B cell (primary cell): ENCODE results near the gene CXCL16. TPM values are rescaled to one million over a fixed set of nuclear protein-coding genes. Genes with fewer than 3 reads are reported as not detected.
"Not testable (repeated sequence)": the region's sequence is repeated elsewhere in the genome, so short reads cannot be mapped to it uniquely, and the experiment has no call there.

Source experiments
- ATAC-seq: fragments of 200-7000 bp; cut with Tn5 transposase; one replicate; pipeline ENCODE4 v1.10.0; 2021; ENCODE audit warnings: low read depth, mild to moderate bottlenecking, moderate number of reproducible peaks, moderate library complexity
- CTCF ChIA-PET: fragments of 350-600 bp; sonication (Branson Sonifier 250); formaldehyde crosslinking; loops from one replicate; lab custom pipeline; 2021; ENCODE audit warnings: antibody characterized with exemption, inconsistent platforms; lab: Charles Lee
- POLR2A ChIA-PET: fragments of 350-600 bp; sonication (Branson Sonifier 250); formaldehyde crosslinking; loops from one replicate; lab custom pipeline; 2021; ENCODE audit warnings: antibody characterized with exemption; lab: Charles Lee
- DNase-seq: peaks from one replicate; pipeline ENCODE4 v3.0.0; 2013
- H2AFZ ChIP-seq: 2 replicates; pipeline ENCODE4 v1.6.1; 2012; ENCODE audit warnings: mild to moderate bottlenecking, low read depth, low read length; ENCODE audit not compliant: insufficient read depth, poor library complexity, severe bottlenecking
- H3K27ac ChIP-seq, 2 donors: 1 replicate in 1 of 2; 2 replicates in 1 of 2; pipeline ENCODE4 v1.5.1; 2012 to 2013; ENCODE audit warnings: low read length in 2 of 2, mild to moderate bottlenecking in 2 of 2, moderate library complexity in 1 of 2
- H3K27me3 ChIP-seq, 4 experiments: fragments of 200-600 bp in 1 of 4; sonication (generic) in 1 of 4; replicated peaks in 1 of 4; 1 replicate in 2 of 4; 2 replicates in 2 of 4; pipeline versions ENCODE4 v1.6.1 to v1.7.0; 2013 to 2016; ENCODE audit warnings: low read length in 3 of 4, mild to moderate bottlenecking in 2 of 4, mixed read lengths in 1 of 4, moderate library complexity in 1 of 4; ENCODE audit not compliant: insufficient read depth in 4 of 4, control insufficient read depth in 3 of 4; ENCODE audit errors: control extremely low read depth in 1 of 4
- H3K36me3 ChIP-seq, 2 experiments: replicated peaks in 1 of 2; 1 replicate in 1 of 2; 2 replicates in 1 of 2; pipeline versions ENCODE4 v1.6.1 to v1.7.1; 2013; ENCODE audit warnings: low read length in 1 of 2; ENCODE audit not compliant: insufficient read depth in 2 of 2, control insufficient read depth in 1 of 2; ENCODE audit errors: control extremely low read depth in 1 of 2, extremely low read depth in 1 of 2
- H3K4me1 ChIP-seq, 2 donors: fragments of 200-600 bp in 1 of 2; sonication (generic) in 1 of 2; 1 replicate in 1 of 2; 2 replicates in 1 of 2; pipeline versions ENCODE4 v1.5.1 to v1.6.1; 2013 to 2017; ENCODE audit warnings: low read length in 2 of 2; ENCODE audit not compliant: control insufficient read depth in 2 of 2, insufficient read depth in 2 of 2
- H3K4me2 ChIP-seq: replicated peaks from 2 replicates; pipeline ENCODE3; 2012; ENCODE audit warnings: mild to moderate bottlenecking, low read depth, low read length; ENCODE audit not compliant: poor library complexity, severe bottlenecking
- H3K4me3 ChIP-seq, 5 experiments: fragments of 200-600 bp in 1 of 5; sonication (generic) in 1 of 5; 1 replicate in 3 of 5; 2 replicates in 2 of 5; pipeline versions ENCODE4 v1.5.1 to v1.7.0; 2011 to 2016; ENCODE audit warnings: low read length in 4 of 5, mild to moderate bottlenecking in 4 of 5, low read depth in 2 of 5, control low read depth in 1 of 5, moderate library complexity in 1 of 5; ENCODE audit not compliant: insufficient read depth in 1 of 5; ENCODE audit errors: control extremely low read depth in 1 of 5, extremely low read depth in 1 of 5
- H3K79me2 ChIP-seq: fragments of 200-600 bp; sonication (generic); one replicate; pipeline ENCODE4 v1.6.0; 2016; ENCODE audit warnings: low read length; ENCODE audit not compliant: control insufficient read depth, insufficient read depth
- H3K9ac ChIP-seq: fragments of 200-600 bp; sonication (generic); 2 replicates; pipeline ENCODE4 v1.6.1; 2017; ENCODE audit warnings: mild to moderate bottlenecking, low read length, moderate library complexity
- H3K9me3 ChIP-seq, 3 donors: one replicate each; pipeline versions ENCODE4 v1.6.1 to v1.7.1; 2013; ENCODE audit warnings: low read length in 2 of 3; ENCODE audit not compliant: control insufficient read depth in 2 of 3, insufficient read depth in 1 of 3; ENCODE audit errors: control extremely low read depth in 1 of 3
- H4K20me1 ChIP-seq: 2 replicates; pipeline ENCODE4 v1.6.0; 2012; ENCODE audit warnings: mild to moderate bottlenecking, low read length; ENCODE audit not compliant: insufficient read depth, control insufficient read depth, poor library complexity, severe bottlenecking
- H3K27ac Mint-ChIP-seq: one replicate; pipeline ENCODE4 v1.8.0; 2021; ENCODE audit warnings: mixed read lengths
- H3K27me3 Mint-ChIP-seq: one replicate; pipeline ENCODE4 v1.8.0; 2021; ENCODE audit warnings: mixed read lengths
- H3K4me1 Mint-ChIP-seq: one replicate; pipeline ENCODE4 v1.8.0; 2021; ENCODE audit warnings: mixed read lengths
- H3K4me3 Mint-ChIP-seq: one replicate; pipeline ENCODE4 v1.8.0; 2021; ENCODE audit warnings: mixed read lengths
- H3K9me3 Mint-ChIP-seq: one replicate; pipeline ENCODE4 v1.8.0; 2022; ENCODE audit warnings: mixed read lengths; ENCODE audit not compliant: insufficient read depth
- EZH2 ChIP-seq: IDR thresholded peaks from 2 replicates; pipeline ENCODE4 v1.6.1; 2012; ENCODE audit warnings: borderline replicate concordance, low read depth, mild to moderate bottlenecking, moderate library complexity, low read length; ENCODE audit not compliant: insufficient read depth, poor library complexity, severe bottlenecking
- WGBS: methylation state at CpG from one replicate; pipeline ENCODE4 v1.1.5; 2013; ENCODE audit warnings: missing lambda C conversion rate; ENCODE audit not compliant: insufficient coverage; 5-methylcytosine and 5-hydroxymethylcytosine counted together
- intact Hi-C: fragments of 100-400 bp; cut with micrococcal nuclease; formaldehyde crosslinking; loops from one replicate; pipeline ENCODE4 v1.10.0; 2022
- polyA plus RNA-seq: library from polyadenylated mRNA; depleted of rRNA; stranded (reverse); fragments of >200 nt; gene quantifications from 2 replicates; pipeline ENCODE4 v1.2.3, GENCODE V29; 2012
- total RNA-seq, 2 donors: library from RNA; stranded (reverse); fragments of 120-200 nt in 1 of 2; gene quantifications; 1 replicate in 1 of 2; 2 replicates in 1 of 2; pipeline versions ENCODE4 v1.2.3 to v1.2.4, GENCODE V29; 2013 to 2022
- TF ChIP-seq, protein P1 (sequence below): fragments of 200-600 bp; IDR thresholded peaks from one replicate; pipeline ENCODE4 v1.8.0; 2022; ENCODE audit warnings: antibody characterized with exemption, mild to moderate bottlenecking

CXCL16 gene
- total and polyA plus RNA-seq, 2 donors (not counting 1 experiment from before 2014, with no cell fraction given) = 10.9 to 22.0 TPM

DNA sequence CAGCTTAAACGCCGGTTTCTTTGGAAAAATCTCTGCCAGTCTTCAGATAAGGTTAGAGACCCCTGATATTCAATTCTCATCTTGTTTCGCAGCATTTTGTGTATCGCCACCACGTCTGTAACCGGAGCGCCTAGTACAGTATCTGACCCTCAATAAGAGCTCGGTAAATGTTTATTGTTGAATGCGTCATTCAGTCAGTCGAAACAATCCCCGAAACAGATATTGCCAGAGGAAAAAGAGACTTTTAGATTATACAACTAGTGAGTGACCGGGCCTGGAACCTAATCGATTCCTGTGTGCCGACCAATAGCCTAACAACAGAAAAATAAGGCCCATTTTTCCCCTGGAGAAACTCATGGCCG is 36.4 kb downstream of the CXCL16 start:
- peaks cover 8 to 17% of the 10 kb centered on the region in 2 donors for H3K4me1 ChIP-seq
- DNase-seq (no peak), ATAC-seq (no peak)
- Mint-ChIP-seq H3K27me3 (no peaks in the 10 kb centered on the region), H3K9me3 (no peaks in the 10 kb centered on the region), H3K4me3 (peak overlapping the region; percentile 93), H3K4me1 (peaks cover 35% of the 10 kb centered on the region), H3K27ac (peak overlapping the region; percentile 96)
- peaks cover 42% of the 10 kb centered on the region for H3K79me2 ChIP-seq
- H3K9ac ChIP-seq = peak overlapping the region; percentile 89
- no peaks in the 10 kb centered on the region for H4K20me1 ChIP-seq
- no peaks in the 10 kb centered on the region for H3K36me3 ChIP-seq
- peak overlapping the region; percentile 97 for H3K4me2 ChIP-seq
- peak overlapping the region; percentile 68 to 96 (median 90) for H3K4me3 ChIP-seq
- TF ChIP-seq, protein P1, sequence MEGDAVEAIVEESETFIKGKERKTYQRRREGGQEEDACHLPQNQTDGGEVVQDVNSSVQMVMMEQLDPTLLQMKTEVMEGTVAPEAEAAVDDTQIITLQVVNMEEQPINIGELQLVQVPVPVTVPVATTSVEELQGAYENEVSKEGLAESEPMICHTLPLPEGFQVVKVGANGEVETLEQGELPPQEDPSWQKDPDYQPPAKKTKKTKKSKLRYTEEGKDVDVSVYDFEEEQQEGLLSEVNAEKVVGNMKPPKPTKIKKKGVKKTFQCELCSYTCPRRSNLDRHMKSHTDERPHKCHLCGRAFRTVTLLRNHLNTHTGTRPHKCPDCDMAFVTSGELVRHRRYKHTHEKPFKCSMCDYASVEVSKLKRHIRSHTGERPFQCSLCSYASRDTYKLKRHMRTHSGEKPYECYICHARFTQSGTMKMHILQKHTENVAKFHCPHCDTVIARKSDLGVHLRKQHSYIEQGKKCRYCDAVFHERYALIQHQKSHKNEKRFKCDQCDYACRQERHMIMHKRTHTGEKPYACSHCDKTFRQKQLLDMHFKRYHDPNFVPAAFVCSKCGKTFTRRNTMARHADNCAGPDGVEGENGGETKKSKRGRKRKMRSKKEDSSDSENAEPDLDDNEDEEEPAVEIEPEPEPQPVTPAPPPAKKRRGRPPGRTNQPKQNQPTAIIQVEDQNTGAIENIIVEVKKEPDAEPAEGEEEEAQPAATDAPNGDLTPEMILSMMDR = no peak
- TF ChIP-seq EZH2 = no peak
- H3K27ac ChIP-seq = peak overlapping the region in 1 of 2 donors; percentile 89
- ChIA-PET CTCF (interaction anchor here (0.9 to 1.3 kb wide), 4 partner anchors 10 to 184 kb away, joined by 3 to 5 read pairs (median 4); no protein-coding TSS in a partner anchor), POLR2A (no interaction called here)
- peak overlapping the region; percentile 96 for H2AFZ ChIP-seq
- no peaks in the 10 kb centered on the region for H3K27me3 ChIP-seq
- intact Hi-C loops = loop anchor here (10.0 kb wide), 1 partner anchor 139 kb away; the partner anchor contains the start of gene GGT6
- 14% methylated on average over 13 of the region's 15 CpGs for WGBS
- no peaks in the 10 kb centered on the region for H3K9me3 ChIP-seq

DNA sequence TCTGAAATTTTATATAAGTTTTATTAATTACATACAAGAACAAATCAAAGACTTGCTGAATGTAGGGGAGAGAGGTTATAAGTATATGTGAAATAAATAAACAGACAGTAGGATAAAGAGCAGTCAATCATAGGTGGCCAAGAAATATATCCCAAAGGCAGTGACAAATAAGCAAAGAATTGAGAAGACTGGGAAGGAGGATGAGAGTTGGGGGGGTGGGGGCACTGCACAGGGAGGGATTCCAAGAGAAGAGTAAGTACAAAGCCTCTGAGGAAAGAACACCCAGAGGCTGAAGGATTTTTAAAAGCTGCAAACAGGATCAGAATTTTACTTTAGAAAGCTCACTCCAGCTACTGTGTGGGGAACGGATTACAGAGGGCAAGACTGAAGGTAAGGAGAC is 38.6 kb downstream of the CXCL16 start:
- Histone ChIP-seq H2AFZ (no peak overlapping the region), H3K27ac (no peak overlapping the region), H3K4me2 (no peak overlapping the region), H3K79me2 (peaks cover 54% of the 10 kb centered on the region), H3K4me1 (peaks cover 8 to 17% of the 10 kb centered on the region in 2 donors), H3K9ac (no peak overlapping the region), H3K27me3 (no peaks in the 10 kb centered on the region), H4K20me1 (no peaks in the 10 kb centered on the region), H3K9me3 (no peaks in the 10 kb centered on the region), H3K36me3 (no peaks in the 10 kb centered on the region), H3K4me3 (no peak overlapping the region)
- no peak for DNase-seq
- no peaks in the 10 kb centered on the region for H3K9me3 Mint-ChIP-seq
- intact Hi-C loops = loop anchor here (10.0 kb wide), 1 partner anchor 136 kb away; the partner anchor contains the start of gene GGT6
- no peak for ATAC-seq
- peaks cover 42% of the 10 kb centered on the region for H3K4me1 Mint-ChIP-seq
- no peak overlapping the region for H3K27ac Mint-ChIP-seq
- no peaks in the 10 kb centered on the region for H3K27me3 Mint-ChIP-seq
- no CpG with 5 or more reads among the region's 1 CpG for WGBS
- ChIA-PET CTCF (interaction anchor here (1.2 kb wide), 1 partner anchor 88 kb away, joined by 3 read pairs; no protein-coding TSS in a partner anchor), POLR2A (interaction anchor here (0.6 kb wide), 1 partner anchor 93 kb away, joined by 4 read pairs; no protein-coding TSS in a partner anchor)
- TF ChIP-seq EZH2 = no peak
- TF ChIP-seq, protein P1 = no peak
- no peak overlapping the region for H3K4me3 Mint-ChIP-seq

DNA sequence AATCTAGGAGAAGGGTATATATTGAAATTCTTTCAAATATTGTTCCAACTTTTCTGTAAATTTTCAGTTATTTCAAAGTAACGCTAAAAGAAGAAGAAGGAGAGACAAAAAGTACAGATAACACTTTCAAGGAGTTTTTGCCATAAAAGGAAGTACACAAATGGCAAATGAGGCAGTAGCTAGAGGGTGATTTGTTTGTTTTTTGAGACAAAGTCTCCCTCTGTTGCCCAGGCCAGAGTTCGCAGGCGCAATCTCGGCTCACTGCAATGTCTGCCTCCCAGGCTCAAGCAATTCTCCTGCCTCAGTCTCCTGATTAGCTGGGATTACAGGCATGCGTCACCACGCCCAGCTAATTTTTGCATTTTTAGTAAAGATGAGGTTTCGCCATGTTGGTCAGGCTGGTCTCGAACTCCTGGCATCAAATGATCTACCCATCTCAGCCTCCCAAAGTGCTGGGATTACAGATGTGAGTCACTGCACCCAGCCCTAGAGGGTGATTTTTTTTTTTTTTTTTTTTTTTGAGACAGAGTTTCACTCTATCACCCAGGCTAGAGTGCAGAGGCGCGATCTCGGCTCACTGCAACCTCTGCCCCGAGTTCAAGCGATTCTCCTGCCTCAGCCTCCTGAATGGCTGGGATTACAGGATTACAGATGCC is 40.2 kb downstream of the CXCL16 start:
- H3K27ac Mint-ChIP-seq, H3K36me3 ChIP-seq, H3K9me3 ChIP-seq, H3K4me2 ChIP-seq, DNase-seq, H3K9me3 Mint-ChIP-seq, H3K27ac ChIP-seq, H3K27me3 ChIP-seq, H3K4me3 Mint-ChIP-seq, H4K20me1 ChIP-seq, H3K4me3 ChIP-seq, H2AFZ ChIP-seq, H3K27me3 Mint-ChIP-seq, ATAC-seq, POLR2A ChIA-PET, H3K9ac ChIP-seq: not testable (repeated sequence)
- 80% methylated on average over 5 of the region's 13 CpGs for WGBS
- Histone ChIP-seq H3K4me1 (peaks cover 8 to 13% of the 10 kb centered on the region in 2 donors), H3K79me2 (peaks cover 67% of the 10 kb centered on the region)
- CTCF ChIA-PET = interaction anchor here (0.6 to 0.7 kb wide), 3 partner anchors 133 to 378 kb away, joined by 3 to 4 read pairs (median 4); no protein-coding TSS in a partner anchor
- H3K4me1 Mint-ChIP-seq = peaks cover 35% of the 10 kb centered on the region
- intact Hi-C loops = loop anchor here (10.0 kb wide), 1 partner anchor 135 kb away; the partner anchor contains the start of gene GGT6
